Sigmoid colon (tissue), 7 donors: Measurements from ENCODE around the gene ATRAID. TPM values are rescaled to one million over a fixed set of nuclear protein-coding genes. Genes with fewer than 3 reads are reported as not detected.
A peak's percentile ranks its signal among the peaks of the same experiment; 100 is the strongest.

Experiments
- DNase-seq: peaks from one replicate; pipeline ENCODE4 v3.0.0-alpha.2; 2019
- H3K27ac ChIP-seq, 4 donors: fragments of 200-600 bp; sonication (generic); one replicate each; pipeline ENCODE4 v1.5.1; 2016 to 2019; ENCODE audit warnings: mild to moderate bottlenecking in 1 of 4
- H3K27me3 ChIP-seq, 3 donors: fragments of 200-600 bp; sonication (generic); one replicate each; pipeline ENCODE4 v1.5.1; 2019; ENCODE audit warnings: mild to moderate bottlenecking in 1 of 3
- H3K36me3 ChIP-seq, 4 donors: fragments of 200-600 bp; sonication (generic); one replicate each; pipeline ENCODE4 v1.5.1; 2016 to 2019
- H3K4me1 ChIP-seq, 4 donors: fragments of 200-600 bp; sonication (generic); one replicate each; pipeline ENCODE4 v1.5.1; 2017 to 2019
- H3K4me3 ChIP-seq, 4 donors: fragments of 200-600 bp; sonication (generic); one replicate each; pipeline ENCODE4 v1.5.1; 2017 to 2019; ENCODE audit warnings: mild to moderate bottlenecking in 2 of 4, moderate library complexity in 1 of 4
- H3K9me3 ChIP-seq, 4 donors: fragments of 200-600 bp in 3 of 4; sonication (generic) in 3 of 4; one replicate each; pipeline versions ENCODE4 v1.5.1 to v1.6.1; 2013 to 2019
- CTCF ChIP-seq, 4 experiments: fragments of 450-650 bp in 3 of 4; fragments of 200-600 bp in 1 of 4; IDR thresholded peaks; one replicate each; pipeline ENCODE4 v1.5.1; 2016 to 2019; ENCODE audit warnings: antibody characterized with exemption in 4 of 4, mild to moderate bottlenecking in 3 of 4, moderate library complexity in 2 of 4
- EP300 ChIP-seq, 4 donors: sonication (generic); formaldehyde crosslinking; IDR thresholded peaks; one replicate each; pipeline ENCODE4 v1.6.1; 2017; ENCODE audit warnings: antibody characterized with exemption in 4 of 4
- POLR2A ChIP-seq, 2 donors: fragments of 450-650 bp; IDR thresholded peaks; one replicate each; pipeline ENCODE4 v1.6.1; 2016; ENCODE audit warnings: antibody characterized with exemption in 2 of 2, mild to moderate bottlenecking in 2 of 2, moderate library complexity in 2 of 2
- POLR2AphosphoS5 ChIP-seq, 4 donors: sonication (generic); formaldehyde crosslinking; IDR thresholded peaks; one replicate each; pipeline ENCODE4 v1.6.1; 2017; ENCODE audit warnings: antibody characterized with exemption in 4 of 4
- whole genome bisulfite sequencing, 2 donors: extraction: QIAGEN DNeasy Blood & Tissue Kit; methylation state at CpG; one replicate each; pipeline ENCODE4 v1.1.7; 2013; 5-methylcytosine and 5-hydroxymethylcytosine counted together
- intact Hi-C: fragments of 100-400 bp; cut with DNase I; formaldehyde crosslinking; loops from one replicate; pipeline ENCODE4 v1.15.1; 2023
- polyA plus RNA-seq, 3 donors: library from polyadenylated mRNA; stranded (reverse); fragments of 200-250 nt; gene quantifications; one replicate each; pipeline ENCODE4 v1.2.3, GENCODE V29; 2013
- total RNA-seq, 4 donors: library from RNA; depleted of rRNA; stranded (reverse); fragments of >200 nt; gene quantifications; one replicate each; pipeline ENCODE4 v1.1.0, GENCODE V29; 2016
- donor health status: healthy with polysubstance abuse.
- donor health status: Bipolar disorder and iron deficiency.
- donor health status: healthy.

Gene ATRAID
- total and polyA plus RNA-seq, 7 donors: 58.5 to 226 (median 128) TPM

- WGBS, 2 donors: 75 to 78% methylated on average over 7 of the region's 7 CpGs
- no peaks in the 10 kb centered on the region for H3K9me3 ChIP-seq
- no peak overlapping the region for H3K4me3 ChIP-seq
- H3K27me3 ChIP-seq: peaks cover 17 to 69% (median 40%) of the 10 kb centered on the region in 3 donors
- no peak overlapping the region for H3K27ac ChIP-seq
- peaks cover 0 to 3% (median 3%) of the 10 kb centered on the region in 4 donors for H3K4me1 ChIP-seq
- H3K36me3 ChIP-seq: no peaks in the 10 kb centered on the region
- no peak for TF ChIP-seq POLR2AphosphoS5 (IDR thresholded peaks at IDR 0.05)
- TF ChIP-seq CTCF (IDR thresholded peaks at IDR 0.05): no peak
- TF ChIP-seq POLR2A (IDR thresholded peaks at IDR 0.05): no peak
- TF ChIP-seq EP300 (IDR thresholded peaks at IDR 0.05): no peak
- no peak for DNase-seq
- intact Hi-C loops: no loop called here
These were observed 45.1 kb downstream of the ATRAID start for GRCh38 chr2:27256855-27257454.

- peaks cover 0 to 14% (median 14%) of the 10 kb centered on the region in 4 donors for H3K4me1 ChIP-seq
- intact Hi-C loops: no loop called here
- no peaks in the 10 kb centered on the region for H3K36me3 ChIP-seq
- TF ChIP-seq CTCF (IDR thresholded peaks at IDR 0.05): no peak
- 82 to 90% methylated on average over 8 of the region's 8 CpGs for WGBS, 2 donors
- peaks cover 28 to 80% (median 51%) of the 10 kb centered on the region in 3 donors for H3K27me3 ChIP-seq
- no peak overlapping the region for H3K4me3 ChIP-seq
- H3K27ac ChIP-seq: no peak overlapping the region
- no peaks in the 10 kb centered on the region for H3K9me3 ChIP-seq
- DNase-seq: no peak
These were observed 46.2 kb downstream of the ATRAID start for GRCh38 chr2:27258051-27258450.

GRCh38 chr2:27261241-27261925, 49.5 kb downstream of the ATRAID start:
- DNase-seq: no peak
- Histone ChIP-seq H3K9me3 (no peaks in the 10 kb centered on the region), H3K4me3 (no peak overlapping the region), H3K4me1 (peaks cover 0 to 38% (median 37%) of the 10 kb centered on the region in 4 donors), H3K36me3 (no peaks in the 10 kb centered on the region), H3K27ac (no peak overlapping the region), H3K27me3 (peaks cover 47 to 99% (median 82%) of the 10 kb centered on the region in 3 donors)
- 50 to 52% methylated on average over 11 of the region's 11 CpGs for WGBS, 2 donors
- no peak for TF ChIP-seq CTCF (IDR thresholded peaks at IDR 0.05)
- no peak for TF ChIP-seq POLR2A (IDR thresholded peaks at IDR 0.05)
- TF ChIP-seq POLR2AphosphoS5 (IDR thresholded peaks at IDR 0.05): no peak
- TF ChIP-seq EP300 (IDR thresholded peaks at IDR 0.05): no peak
- intact Hi-C loops: no loop called here

- no peak for DNase-seq
- no peak for TF ChIP-seq CTCF (IDR thresholded peaks at IDR 0.05)
- no peak for TF ChIP-seq EP300 (IDR thresholded peaks at IDR 0.05)
- TF ChIP-seq POLR2AphosphoS5 (IDR thresholded peaks at IDR 0.05): no peak
- WGBS, 2 donors: 4 to 5% methylated on average over 40 of the region's 40 CpGs
- Histone ChIP-seq H3K4me3 (peak overlapping the region in 3 of 4 donors; percentile 42 to 50 (median 46)), H3K27me3 (peaks cover 47 to 99% (median 87%) of the 10 kb centered on the region in 3 donors), H3K36me3 (no peaks in the 10 kb centered on the region), H3K4me1 (peaks cover 0 to 38% (median 37%) of the 10 kb centered on the region in 4 donors), H3K27ac (no peak overlapping the region), H3K9me3 (no peaks in the 10 kb centered on the region)
- intact Hi-C loops: no loop called here
These were observed 50.1 kb downstream of the ATRAID start for GRCh38 chr2:27261926-27262298.
